ENCODE data around the gene TMEM258. TPM values are rescaled to one million over a fixed set of nuclear protein-coding genes. Genes with fewer than 3 reads are reported as not detected.

The TMEM258 gene
- total and polyA plus RNA-seq, 9 of the 15 experiments (the other 6 are each of a cell fraction or from before 2014, with no cell fraction given): 97.2 to 856 (median 231) TPM

GRCh38 chr11:61834278-61835048, 42.1 kb upstream of the TMEM258 start (continued):
- peak in 1 of 2 experiments; percentile 83; a peak in 2 of 4 replicates for TF ChIP-seq ZMIZ1 (IDR thresholded peaks at IDR 0.05; ENCODE audit: low read depth in 2 of 2, low read length in 2 of 2)
- no peak for TF ChIP-seq REST (IDR thresholded peaks at IDR 0.05; ENCODE audit: borderline replicate concordance)
- peak; percentile 67; the same call in 1 of the 2 replicates for TF ChIP-seq REST (CRISPR knock-in tag; IDR thresholded peaks at IDR 0.05; ENCODE audit: low read depth)
- no peak for TF ChIP-seq XRCC5 (IDR thresholded peaks at IDR 0.05; ENCODE audit: low read depth, low read length)
- TF ChIP-seq ZNF318 (IDR thresholded peaks at IDR 0.05; ENCODE audit: borderline replicate concordance in 1 of 2, low read depth in 1 of 2): no peak
- no peak for TF ChIP-seq LARP7 (IDR thresholded peaks at IDR 0.05)

Data from K562 (cell line).